Gastroesophageal sphincter (tissue), 4 donors: ENCODE measurements around the gene ATP2B2. TPM values are rescaled to one million over a fixed set of nuclear protein-coding genes. Genes with fewer than 3 reads are reported as not detected.

ENCODE experiments used
- ATAC-seq: fragments of 150-250 bp; one replicate; pipeline ENCODE4 v1.9.1; 2016; ENCODE audit warnings: mild to moderate bottlenecking, moderate library complexity
- H3K27ac ChIP-seq, 4 donors: fragments of 200-600 bp; sonication (generic) in 3 of 4; 1 replicate in 3 of 4; 2 replicates in 1 of 4; pipeline ENCODE4 v1.5.1; 2016 to 2019
- H3K27me3 ChIP-seq: fragments of 200-600 bp; sonication (generic); one replicate; pipeline ENCODE4 v1.5.1; 2019
- H3K36me3 ChIP-seq, 2 donors: fragments of 200-600 bp; sonication (generic); one replicate each; pipeline ENCODE4 v1.5.1; 2019; ENCODE audit warnings: control low read depth in 1 of 2
- H3K4me1 ChIP-seq, 3 donors: fragments of 200-600 bp; sonication (generic); 1 replicate in 2 of 3; 2 replicates in 1 of 3; pipeline ENCODE4 v1.5.1; 2016 to 2019; ENCODE audit warnings: control low read depth in 2 of 3
- H3K4me3 ChIP-seq, 2 donors: fragments of 200-600 bp; sonication (generic); one replicate each; pipeline ENCODE4 v1.5.1; 2019; ENCODE audit warnings: mild to moderate bottlenecking in 1 of 2, moderate library complexity in 1 of 2
- H3K9me3 ChIP-seq, 3 donors: fragments of 200-600 bp; sonication (generic); one replicate each; pipeline ENCODE4 v1.5.1; 2017 to 2019; ENCODE audit warnings: control low read depth in 2 of 3
- EP300 ChIP-seq: sonication (generic); formaldehyde crosslinking; IDR thresholded peaks from one replicate; pipeline ENCODE4 v1.6.1; 2017; ENCODE audit warnings: antibody characterized with exemption, mild to moderate bottlenecking
- POLR2A ChIP-seq, 2 donors: fragments of 450-650 bp; IDR thresholded peaks; one replicate each; pipeline ENCODE4 v1.6.1; 2017; ENCODE audit warnings: antibody characterized with exemption in 2 of 2, mild to moderate bottlenecking in 2 of 2, moderate library complexity in 1 of 2
- POLR2AphosphoS5 ChIP-seq: sonication (generic); formaldehyde crosslinking; IDR thresholded peaks from one replicate; pipeline ENCODE4 v1.6.1; 2017; ENCODE audit warnings: antibody characterized with exemption
- WGBS, 2 donors: methylation state at CpG; one replicate each; pipeline ENCODE4 v1.1.5; 2018; ENCODE audit warnings: low coverage in 1 of 2; 5-methylcytosine and 5-hydroxymethylcytosine counted together
- total RNA-seq, 4 donors: library from RNA; depleted of rRNA; stranded (reverse); fragments of >200 nt; gene quantifications; one replicate each; pipeline ENCODE4 v1.1.0, GENCODE V29; 2016
- TF ChIP-seq, protein P1 (sequence below), 4 experiments: fragments of 200-600 bp in 2 of 4; fragments of 450-650 bp in 2 of 4; sonication (generic) in 1 of 4; IDR thresholded peaks; one replicate each; pipeline ENCODE4 v1.5.1; 2017 to 2019; ENCODE audit warnings: antibody characterized with exemption in 4 of 4, mild to moderate bottlenecking in 2 of 4, moderate library complexity in 2 of 4

The ATP2B2 gene
- total RNA-seq, 4 donors from 2014 or later, result 0.13 to 0.30 (median 0.27) TPM; not detected in 1

DNA sequence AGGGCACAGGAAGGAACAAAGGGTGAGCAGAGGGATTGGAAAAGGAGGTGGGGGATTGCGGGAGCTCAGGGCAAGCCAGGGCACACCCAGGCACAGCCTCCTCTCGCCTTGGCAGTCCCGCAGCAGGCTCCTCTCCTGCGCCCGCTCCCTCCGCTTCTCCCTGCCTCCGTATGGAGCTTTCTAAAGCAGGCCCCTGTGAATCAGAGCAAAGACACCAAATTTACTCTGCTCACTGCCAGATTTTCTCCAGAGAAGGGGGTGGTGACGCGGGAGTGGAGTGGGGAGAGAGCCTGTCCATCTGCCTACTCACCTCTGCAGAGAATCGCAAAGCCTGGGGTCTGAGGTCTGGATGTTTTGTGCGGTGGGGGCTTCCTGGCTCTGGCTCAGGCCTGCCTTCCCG lies 20.0 kb downstream of the ATP2B2 start:
- H3K36me3 ChIP-seq, result no peaks in the 10 kb centered on the region
- no peaks in the 10 kb centered on the region for H3K27me3 ChIP-seq
- no peak overlapping the region for H3K27ac ChIP-seq
- no peak overlapping the region for H3K4me3 ChIP-seq
- TF ChIP-seq POLR2A (IDR thresholded peaks at IDR 0.05) (no peak), POLR2AphosphoS5 (no peak), EP300 (no peak)
- TF ChIP-seq, protein P1, sequence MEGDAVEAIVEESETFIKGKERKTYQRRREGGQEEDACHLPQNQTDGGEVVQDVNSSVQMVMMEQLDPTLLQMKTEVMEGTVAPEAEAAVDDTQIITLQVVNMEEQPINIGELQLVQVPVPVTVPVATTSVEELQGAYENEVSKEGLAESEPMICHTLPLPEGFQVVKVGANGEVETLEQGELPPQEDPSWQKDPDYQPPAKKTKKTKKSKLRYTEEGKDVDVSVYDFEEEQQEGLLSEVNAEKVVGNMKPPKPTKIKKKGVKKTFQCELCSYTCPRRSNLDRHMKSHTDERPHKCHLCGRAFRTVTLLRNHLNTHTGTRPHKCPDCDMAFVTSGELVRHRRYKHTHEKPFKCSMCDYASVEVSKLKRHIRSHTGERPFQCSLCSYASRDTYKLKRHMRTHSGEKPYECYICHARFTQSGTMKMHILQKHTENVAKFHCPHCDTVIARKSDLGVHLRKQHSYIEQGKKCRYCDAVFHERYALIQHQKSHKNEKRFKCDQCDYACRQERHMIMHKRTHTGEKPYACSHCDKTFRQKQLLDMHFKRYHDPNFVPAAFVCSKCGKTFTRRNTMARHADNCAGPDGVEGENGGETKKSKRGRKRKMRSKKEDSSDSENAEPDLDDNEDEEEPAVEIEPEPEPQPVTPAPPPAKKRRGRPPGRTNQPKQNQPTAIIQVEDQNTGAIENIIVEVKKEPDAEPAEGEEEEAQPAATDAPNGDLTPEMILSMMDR (IDR thresholded peaks at IDR 0.05), result no peak
- no peak for ATAC-seq
- no peaks in the 10 kb centered on the region for H3K4me1 ChIP-seq
- WGBS, 2 donors, result 40% methylated on average over 7 of the region's 12 CpGs; no CpG with 5 or more reads in 1 of the 2 donors
- H3K9me3 ChIP-seq, result no peaks in the 10 kb centered on the region

DNA sequence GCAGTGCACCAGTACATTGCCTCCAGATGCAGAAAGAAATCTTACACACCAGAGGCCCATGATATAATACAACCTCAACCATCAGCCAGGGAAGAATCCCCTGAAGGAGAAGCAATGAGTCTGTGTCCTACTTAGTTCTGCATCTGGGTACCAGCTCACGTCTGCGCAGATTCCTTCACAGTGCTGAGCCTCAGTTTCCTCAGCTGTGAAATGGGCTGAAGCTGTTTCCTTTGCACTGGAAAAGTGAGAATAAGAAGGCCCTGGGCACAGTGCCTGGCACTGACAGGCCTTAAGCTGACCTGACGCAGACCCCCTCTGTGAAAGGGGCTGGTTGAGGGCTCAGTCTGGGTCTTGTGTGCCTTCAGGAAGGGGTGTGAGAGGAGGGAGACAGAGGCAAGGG lies 20.7 kb downstream of the ATP2B2 start:
- TF ChIP-seq POLR2A (IDR thresholded peaks at IDR 0.05), result no peak
- TF ChIP-seq, protein P1 (IDR thresholded peaks at IDR 0.05), result no peak
- no peak for TF ChIP-seq POLR2AphosphoS5
- TF ChIP-seq EP300, result no peak
- WGBS, 2 donors, result 100% methylated on average over 1 of the region's 3 CpGs; no CpG with 5 or more reads in 1 of the 2 donors
- Histone ChIP-seq H3K4me3 (no peak overlapping the region), H3K27ac (no peak overlapping the region), H3K4me1 (no peaks in the 10 kb centered on the region), H3K9me3 (no peaks in the 10 kb centered on the region), H3K27me3 (no peaks in the 10 kb centered on the region), H3K36me3 (no peaks in the 10 kb centered on the region)
- no peak for ATAC-seq

DNA sequence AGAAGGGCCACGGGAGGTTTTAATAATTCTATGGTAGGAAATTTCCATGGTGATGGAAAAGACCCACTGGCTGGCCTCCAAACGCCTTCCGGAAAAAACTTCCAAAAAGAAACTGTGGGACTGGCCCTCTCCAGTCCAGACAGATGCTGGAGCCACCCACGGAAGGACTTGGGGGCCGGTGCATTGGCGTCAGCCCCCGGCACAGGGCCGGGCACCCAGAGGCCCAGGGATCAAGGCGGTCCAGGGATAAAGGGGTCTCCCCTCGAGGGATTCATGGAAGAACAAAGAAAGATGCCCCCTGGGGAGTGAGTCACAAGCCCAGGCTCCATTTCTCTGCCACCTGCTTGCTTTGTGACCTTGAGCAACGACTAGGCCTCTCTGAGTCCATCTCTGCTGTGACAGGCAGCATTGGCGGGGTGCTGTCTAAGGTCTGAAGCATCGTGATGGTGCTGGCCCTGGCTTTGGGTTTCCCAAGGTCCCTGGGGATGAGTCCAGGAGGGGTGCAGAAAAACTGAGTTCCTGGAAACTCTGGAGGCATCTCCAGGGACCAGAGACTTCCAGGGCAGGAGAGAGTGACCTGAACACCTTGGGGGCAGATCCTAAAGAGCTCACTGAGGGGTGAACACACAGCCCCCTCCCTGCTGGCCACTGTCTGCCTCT lies 21.6 kb downstream of the ATP2B2 start:
- TF ChIP-seq EP300 (no peak), POLR2A (IDR thresholded peaks at IDR 0.05) (no peak), POLR2AphosphoS5 (no peak)
- TF ChIP-seq, protein P1 (IDR thresholded peaks at IDR 0.05), result no peak
- Histone ChIP-seq H3K36me3 (no peaks in the 10 kb centered on the region), H3K27me3 (no peaks in the 10 kb centered on the region), H3K4me3 (no peak overlapping the region), H3K27ac (no peak overlapping the region), H3K9me3 (no peaks in the 10 kb centered on the region), H3K4me1 (no peaks in the 10 kb centered on the region)
- ATAC-seq, result no peak
- 55 to 100% methylated on average over 1 to 7 of the region's 13 CpGs for WGBS, 2 donors

DNA sequence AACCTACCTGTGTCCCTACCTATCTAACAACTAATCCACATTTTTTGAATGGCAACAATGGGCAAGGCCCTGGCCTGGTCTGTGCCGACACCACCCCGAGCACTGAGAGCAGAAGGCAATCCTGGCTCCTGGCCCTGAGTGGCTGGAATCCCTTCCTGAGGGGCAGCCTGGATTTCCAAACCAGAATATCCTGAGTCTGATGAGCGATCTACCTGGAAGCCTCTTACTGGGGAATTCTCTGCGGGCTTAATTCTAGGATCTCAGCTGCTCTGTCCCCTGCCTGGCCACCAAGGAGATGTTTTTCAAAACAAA lies 22.1 kb downstream of the ATP2B2 start:
- Histone ChIP-seq H3K27ac (no peak overlapping the region), H3K4me1 (no peaks in the 10 kb centered on the region), H3K4me3 (no peak overlapping the region), H3K36me3 (no peaks in the 10 kb centered on the region), H3K9me3 (peaks cover 0 to 5% (median 0%) of the 10 kb centered on the region in 3 donors), H3K27me3 (no peaks in the 10 kb centered on the region)
- TF ChIP-seq EP300, result no peak
- no peak for TF ChIP-seq POLR2A (IDR thresholded peaks at IDR 0.05)
- no peak for TF ChIP-seq POLR2AphosphoS5
- TF ChIP-seq, protein P1 (IDR thresholded peaks at IDR 0.05), result no peak
- no peak for ATAC-seq
- no CpG with 5 or more reads among the region's 4 CpGs for WGBS, 2 donors

DNA sequence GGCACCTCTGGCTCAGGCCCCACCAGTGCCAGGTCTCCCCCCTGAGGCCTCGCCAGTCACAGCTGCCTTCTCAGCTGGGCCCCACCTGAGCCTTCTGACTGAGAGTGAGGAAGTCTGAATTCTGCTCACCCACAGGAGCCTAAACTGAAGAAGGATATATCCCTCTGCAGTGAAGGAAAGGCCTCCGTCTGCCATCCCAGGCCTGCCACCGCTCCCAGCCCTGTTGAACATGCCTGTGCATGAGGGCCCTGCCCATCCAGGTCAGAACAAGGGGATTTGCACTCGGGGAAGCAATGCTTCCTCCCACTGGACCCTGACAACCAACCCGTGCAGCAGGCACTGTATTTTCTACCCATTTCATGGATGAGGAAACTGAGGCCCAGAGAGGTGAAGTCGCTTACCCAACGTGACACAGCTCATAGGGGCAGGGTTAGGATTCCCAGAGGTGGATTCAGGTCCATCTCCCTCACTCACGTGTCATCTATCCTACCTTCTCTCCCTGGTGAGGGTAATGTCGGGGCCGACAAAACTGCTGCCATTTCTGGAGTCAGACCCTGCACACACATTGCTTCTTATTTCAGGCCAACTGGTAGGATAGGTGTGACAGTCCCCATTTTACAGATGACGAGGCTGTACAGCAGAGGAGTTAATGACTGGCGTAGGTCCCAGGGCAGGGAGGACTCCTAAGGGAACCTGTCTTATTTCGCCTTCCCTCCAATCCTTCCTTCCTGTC lies 22.6 kb downstream of the ATP2B2 start:
- WGBS, 2 donors, result 65 to 88% methylated on average over 4 to 5 of the region's 13 CpGs
- Histone ChIP-seq H3K27ac (no peak overlapping the region), H3K27me3 (no peaks in the 10 kb centered on the region), H3K4me1 (no peaks in the 10 kb centered on the region), H3K36me3 (no peaks in the 10 kb centered on the region), H3K4me3 (no peak overlapping the region), H3K9me3 (peaks cover 0 to 8% (median 0%) of the 10 kb centered on the region in 3 donors)
- ATAC-seq, result no peak
- TF ChIP-seq POLR2A (IDR thresholded peaks at IDR 0.05) (no peak), POLR2AphosphoS5 (no peak), EP300 (no peak)
- TF ChIP-seq, protein P1 (IDR thresholded peaks at IDR 0.05), result no peak
